ENCODE data around the gene SECISBP2. TPM values are rescaled to one million over a fixed set of nuclear protein-coding genes. Genes with fewer than 3 reads are reported as not detected.

SECISBP2 gene
- total and polyA plus RNA-seq, 2 donors from 2014 or later: 27.0 to 59.8 TPM

DNA sequence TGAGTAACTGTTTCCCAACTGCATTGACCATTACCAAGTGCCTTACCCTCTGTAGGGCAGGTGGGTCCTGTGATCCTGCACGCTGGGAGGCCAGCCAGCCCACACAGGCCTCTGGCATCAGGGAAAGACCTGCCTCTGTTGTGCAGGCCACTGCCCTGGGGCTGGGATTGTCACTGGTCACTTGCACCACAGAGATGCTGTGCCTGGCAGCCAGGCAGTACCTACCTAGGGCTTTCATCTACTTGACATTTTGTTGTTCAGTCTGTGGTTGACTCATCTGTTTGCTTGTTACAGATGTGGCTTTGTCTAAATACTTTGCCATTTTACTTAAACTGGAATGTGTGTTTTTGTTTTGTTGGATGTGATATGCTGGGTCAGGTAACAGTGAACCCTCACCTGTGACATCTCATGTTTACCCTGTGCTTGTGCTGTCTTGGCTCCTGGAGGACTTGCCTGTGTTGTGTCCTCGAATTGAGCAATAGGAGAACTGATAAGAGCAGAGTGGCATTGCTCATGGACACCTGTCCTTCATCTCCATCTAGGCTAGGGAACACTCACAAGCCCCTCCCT, 32.8 kb downstream of the SECISBP2 start:
- Histone ChIP-seq H3K4me1 (ENCODE audit: control insufficient read depth in 2 of 3, insufficient read depth in 2 of 3, low read depth in 1 of 3, low read length in 3 of 3) (no peaks in the 10 kb centered on the region), H3K9ac (ENCODE audit: low read length in 3 of 3) (no peak overlapping the region), H3K27me3 (ENCODE audit: control insufficient read depth, insufficient read depth, low read length) (no peaks in the 10 kb centered on the region), H3K36me3 (ENCODE audit: control insufficient read depth in 2 of 3, insufficient read depth in 3 of 3, low read length in 3 of 3) (peaks cover 11 to 86% (median 82%) of the 10 kb centered on the region in 3 donors), H3K9me3 (ENCODE audit: control insufficient read depth in 2 of 3, insufficient read depth in 1 of 3, low read length in 3 of 3) (no peaks in the 10 kb centered on the region), H3K4me3 (ENCODE audit: low read length in 3 of 3) (no peak overlapping the region), H3K27ac (ENCODE audit: low read depth in 2 of 2, low read length in 2 of 2) (no peak overlapping the region)
- intact Hi-C loops (cut with DNase I): no loop called here
- no peak for DNase-seq
- TF ChIP-seq CTCF (IDR thresholded peaks at IDR 0.05; ENCODE audit: borderline replicate concordance, extremely low read depth, insufficient read depth): no peak
- no peak for FAIRE-seq

GRCh38 chr9:89351584-89352300, 33.4 kb downstream of the SECISBP2 start:
- FAIRE-seq: no peak

DNA sequence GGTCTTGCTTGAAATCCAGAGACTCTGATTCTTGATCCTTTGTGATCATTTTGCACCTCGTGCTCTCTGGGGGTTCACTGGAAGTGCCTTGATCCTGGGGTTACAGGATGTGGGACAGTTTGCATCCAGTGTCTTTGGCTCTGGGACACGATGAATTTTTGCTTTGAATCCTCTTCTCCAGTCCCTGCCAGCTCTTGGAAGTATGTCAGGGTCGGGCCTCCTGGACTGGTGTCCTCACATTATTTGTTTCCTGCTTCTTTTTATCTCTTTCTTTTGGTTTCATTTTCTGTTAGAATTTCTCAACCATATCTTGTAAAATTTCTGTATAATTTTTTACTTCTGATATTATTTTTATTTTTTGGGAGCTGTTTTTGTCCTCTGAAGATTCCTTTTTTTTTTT, 34.2 kb downstream of the SECISBP2 start:
- Histone ChIP-seq H3K4me3 (ENCODE audit: low read length in 3 of 3) (no peak overlapping the region), H3K27ac (ENCODE audit: low read depth in 2 of 2, low read length in 2 of 2) (no peak overlapping the region), H3K9ac (ENCODE audit: low read length in 3 of 3) (no peak overlapping the region), H3K27me3 (ENCODE audit: control insufficient read depth, insufficient read depth, low read length) (no peaks in the 10 kb centered on the region), H3K36me3 (ENCODE audit: control insufficient read depth in 2 of 3, insufficient read depth in 3 of 3, low read length in 3 of 3) (peaks cover 11 to 83% (median 80%) of the 10 kb centered on the region in 3 donors), H3K4me1 (ENCODE audit: control insufficient read depth in 2 of 3, insufficient read depth in 2 of 3, low read depth in 1 of 3, low read length in 3 of 3) (no peaks in the 10 kb centered on the region), H3K9me3 (ENCODE audit: control insufficient read depth in 2 of 3, insufficient read depth in 1 of 3, low read length in 3 of 3) (no peaks in the 10 kb centered on the region)
- no peak for DNase-seq
- FAIRE-seq: no peak
- TF ChIP-seq CTCF (IDR thresholded peaks at IDR 0.05; ENCODE audit: borderline replicate concordance, extremely low read depth, insufficient read depth): no peak
- intact Hi-C loops (cut with DNase I): no loop called here

More at GRCh38 chr9:89351584-89352300, 33.4 kb downstream of the SECISBP2 start:
- Histone ChIP-seq H3K9ac (ENCODE audit: low read length in 3 of 3) (no peak overlapping the region), H3K36me3 (ENCODE audit: control insufficient read depth in 2 of 3, insufficient read depth in 3 of 3, low read length in 3 of 3) (peaks cover 11 to 81% (median 78%) of the 10 kb centered on the region in 3 donors), H3K9me3 (ENCODE audit: control insufficient read depth in 2 of 3, insufficient read depth in 1 of 3, low read length in 3 of 3) (no peaks in the 10 kb centered on the region), H3K27ac (ENCODE audit: low read depth in 2 of 2, low read length in 2 of 2) (no peak overlapping the region), H3K4me1 (ENCODE audit: control insufficient read depth in 2 of 3, insufficient read depth in 2 of 3, low read depth in 1 of 3, low read length in 3 of 3) (no peaks in the 10 kb centered on the region), H3K27me3 (ENCODE audit: control insufficient read depth, insufficient read depth, low read length) (no peaks in the 10 kb centered on the region), H3K4me3 (ENCODE audit: low read length in 3 of 3) (no peak overlapping the region)
- no peak for TF ChIP-seq CTCF (IDR thresholded peaks at IDR 0.05; ENCODE audit: borderline replicate concordance, extremely low read depth, insufficient read depth)
- intact Hi-C loops (cut with DNase I): no loop called here
- DNase-seq: no peak
